Activated CD4-positive, alpha-beta T cell treated with anti-CD3 and anti-CD28 coated beads, Interleukin-2, amount 50 U/mL, for 24 hours (primary cell): ENCODE measurements around the gene OOSP3.

Experiments used
- DNase-seq, 2 donors: peaks; one replicate each; pipeline ENCODE4 v3.0.0-alpha.2; 2020; ENCODE audit warnings: low read depth in 1 of 2, low spot score in 1 of 2

OOSP3 gene

GRCh38 chr11:59943997-59944714 lies 65.6 kb downstream of the OOSP3 start:
- no peak for DNase-seq

GRCh38 chr11:59944720-59945119 lies 66.1 kb downstream of the OOSP3 start:
- DNase-seq: no peak
